ENCODE results near the gene LIX1L.
"Not testable (repeated sequence)": the region's sequence is repeated elsewhere in the genome, so short reads cannot be mapped to it uniquely, and the experiment has no call there.

LIX1L gene

DNA sequence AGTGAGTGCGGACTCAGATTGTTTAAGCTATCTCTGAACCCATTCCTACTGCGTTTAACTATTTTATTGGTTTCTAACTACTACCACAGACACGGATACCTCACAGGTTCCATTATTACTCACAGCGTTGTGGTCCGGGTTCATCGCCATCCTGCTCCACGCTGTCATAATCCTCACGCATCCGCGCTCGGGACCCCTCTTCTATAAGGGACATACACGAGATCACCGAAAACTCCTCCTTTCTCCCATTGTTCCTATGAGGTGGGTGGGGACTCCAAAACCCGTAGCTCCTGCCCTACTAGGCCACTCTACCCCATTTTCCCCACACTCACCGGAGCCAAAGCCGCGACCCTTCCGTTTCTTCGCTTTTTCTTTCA, 31.1 kb downstream of the LIX1L start:
- H3K4me1 ChIP-seq = no peaks in the 10 kb centered on the region

DNA sequence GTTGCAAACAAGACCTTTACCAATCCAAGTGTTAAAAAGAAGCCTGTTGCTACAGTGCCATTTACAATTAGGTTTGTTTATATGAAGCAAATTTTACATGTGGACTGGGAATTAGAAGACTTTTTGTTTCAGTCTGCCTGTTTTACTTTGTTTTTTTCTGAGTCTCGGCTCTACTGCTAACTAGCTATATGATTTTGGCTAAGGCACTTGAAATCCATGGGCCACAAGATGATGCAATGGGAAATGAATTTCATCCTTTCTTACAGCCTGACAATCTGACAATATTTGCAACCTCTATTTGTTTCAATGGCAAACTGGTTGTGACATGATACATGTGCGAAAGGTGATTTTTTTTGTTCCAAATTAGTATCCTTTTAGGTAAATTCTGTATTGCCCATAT, 35.6 kb downstream of the LIX1L start:
- Histone ChIP-seq H3K4me2 (ENCODE audit: low read length) (no peak overlapping the region), H3K4me3 (ENCODE audit: low read depth, low read length) (no peak overlapping the region), H3K4me1 (no peaks in the 10 kb centered on the region), H3K27me3 (ENCODE audit: control insufficient read depth, insufficient read depth, low read length) (no peaks in the 10 kb centered on the region), H2AFZ (no peak overlapping the region), H3K79me2 (no peaks in the 10 kb centered on the region), H3K9ac (no peak overlapping the region), H3K9me3 (ENCODE audit: control insufficient read depth, low read length) (no peaks in the 10 kb centered on the region), H3K36me3 (ENCODE audit: control insufficient read depth, insufficient read depth, low read length) (no peaks in the 10 kb centered on the region), H3K27ac (no peak overlapping the region)
- TF ChIP-seq, protein P1, sequence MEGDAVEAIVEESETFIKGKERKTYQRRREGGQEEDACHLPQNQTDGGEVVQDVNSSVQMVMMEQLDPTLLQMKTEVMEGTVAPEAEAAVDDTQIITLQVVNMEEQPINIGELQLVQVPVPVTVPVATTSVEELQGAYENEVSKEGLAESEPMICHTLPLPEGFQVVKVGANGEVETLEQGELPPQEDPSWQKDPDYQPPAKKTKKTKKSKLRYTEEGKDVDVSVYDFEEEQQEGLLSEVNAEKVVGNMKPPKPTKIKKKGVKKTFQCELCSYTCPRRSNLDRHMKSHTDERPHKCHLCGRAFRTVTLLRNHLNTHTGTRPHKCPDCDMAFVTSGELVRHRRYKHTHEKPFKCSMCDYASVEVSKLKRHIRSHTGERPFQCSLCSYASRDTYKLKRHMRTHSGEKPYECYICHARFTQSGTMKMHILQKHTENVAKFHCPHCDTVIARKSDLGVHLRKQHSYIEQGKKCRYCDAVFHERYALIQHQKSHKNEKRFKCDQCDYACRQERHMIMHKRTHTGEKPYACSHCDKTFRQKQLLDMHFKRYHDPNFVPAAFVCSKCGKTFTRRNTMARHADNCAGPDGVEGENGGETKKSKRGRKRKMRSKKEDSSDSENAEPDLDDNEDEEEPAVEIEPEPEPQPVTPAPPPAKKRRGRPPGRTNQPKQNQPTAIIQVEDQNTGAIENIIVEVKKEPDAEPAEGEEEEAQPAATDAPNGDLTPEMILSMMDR (IDR thresholded peaks at IDR 0.05) = no peak

More for the DNA sequence above, 31.1 kb downstream of the LIX1L start:
- Histone ChIP-seq H3K79me2 (no peaks in the 10 kb centered on the region), H3K9me3 (ENCODE audit: control insufficient read depth, low read length) (no peaks in the 10 kb centered on the region), H3K36me3 (ENCODE audit: control insufficient read depth, insufficient read depth, low read length) (no peaks in the 10 kb centered on the region), H3K4me3 (ENCODE audit: low read depth, low read length) (peak overlapping the region; percentile 96), H3K27me3 (ENCODE audit: control insufficient read depth, insufficient read depth, low read length) (no peaks in the 10 kb centered on the region), H3K9ac (peak overlapping the region; percentile 17), H3K27ac (peak overlapping the region; percentile 99), H3K4me2 (ENCODE audit: low read length) (peak overlapping the region; percentile 87), H2AFZ (peak overlapping the region; percentile 87)
- TF ChIP-seq, protein P1 (IDR thresholded peaks at IDR 0.05) = no peak

DNA sequence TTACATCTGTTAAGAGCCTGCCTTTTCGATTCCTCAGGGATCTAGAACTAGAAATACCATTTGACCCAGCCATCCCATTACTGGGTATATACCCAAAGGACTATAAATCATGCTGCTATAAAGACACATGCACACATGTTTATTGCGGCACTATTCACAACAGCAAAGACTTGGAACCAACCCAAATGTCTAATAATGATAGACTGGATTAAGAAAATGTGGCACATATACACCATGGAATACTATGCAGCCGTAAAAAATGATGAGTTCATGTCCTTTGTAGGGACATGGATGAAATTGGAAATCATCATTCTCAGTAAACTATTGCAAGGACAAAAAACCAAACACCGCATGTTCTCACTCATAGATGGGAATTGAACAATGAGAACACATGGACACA, 37.5 kb downstream of the LIX1L start:
- not testable (repeated sequence) for H2AFZ ChIP-seq; H3K4me2 ChIP-seq (ENCODE audit: low read length); H3K4me1 ChIP-seq; H3K9ac ChIP-seq; H3K79me2 ChIP-seq; H3K27me3 ChIP-seq (ENCODE audit: control insufficient read depth, insufficient read depth, low read length); H3K9me3 ChIP-seq (ENCODE audit: control insufficient read depth, low read length); H3K36me3 ChIP-seq (ENCODE audit: control insufficient read depth, insufficient read depth, low read length); H3K4me3 ChIP-seq (ENCODE audit: low read depth, low read length); H3K27ac ChIP-seq

DNA sequence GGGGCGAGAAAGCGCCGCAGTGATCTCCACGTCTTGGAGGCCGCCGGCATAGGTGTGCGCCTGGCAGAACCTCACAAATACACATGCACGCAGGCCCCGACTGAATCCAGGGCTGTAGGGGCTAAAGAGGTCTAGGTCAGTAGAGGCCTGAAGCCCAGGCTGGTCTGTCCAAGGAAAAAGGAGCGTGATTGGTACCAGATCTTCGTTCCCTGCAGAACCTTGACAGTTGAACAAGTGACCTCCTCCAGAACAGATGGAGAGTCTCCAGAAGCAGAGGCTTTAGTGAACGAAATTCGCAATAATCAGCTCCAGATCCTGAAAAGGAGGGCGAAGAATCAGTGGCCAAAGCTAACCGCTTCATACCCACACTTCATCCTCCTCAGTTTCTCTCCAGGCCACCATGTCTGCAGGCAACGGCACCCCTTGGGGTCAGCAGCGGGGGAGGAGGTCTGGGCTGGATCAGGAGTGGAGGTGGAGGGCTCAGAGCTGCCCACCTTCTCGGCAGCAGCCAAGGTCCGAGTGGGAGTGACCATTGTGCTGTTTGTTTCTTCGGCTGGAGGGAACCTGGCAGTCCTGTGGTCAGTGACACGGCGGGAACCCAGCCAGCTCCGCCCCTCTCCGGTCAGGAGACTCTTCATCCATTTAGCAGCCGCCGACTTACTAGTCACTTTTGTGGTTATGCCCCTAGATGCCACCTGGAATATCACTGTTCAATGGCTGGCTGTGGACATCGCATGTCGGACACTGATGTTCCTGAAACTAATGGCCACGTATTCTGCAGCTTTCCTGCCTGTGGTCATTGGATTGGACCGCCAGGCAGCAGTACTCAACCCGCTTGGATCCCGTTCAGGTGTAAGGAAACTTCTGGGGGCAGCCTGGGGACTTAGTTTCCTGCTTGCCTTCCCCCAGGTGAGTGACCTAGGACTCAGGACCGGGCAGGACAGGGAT, 38.6 kb downstream of the LIX1L start:
- H3K9ac ChIP-seq = peak overlapping the region; percentile 28
- H3K9me3 ChIP-seq (ENCODE audit: control insufficient read depth, low read length) = no peaks in the 10 kb centered on the region
- no peaks in the 10 kb centered on the region for H3K4me1 ChIP-seq
- H3K27me3 ChIP-seq (ENCODE audit: control insufficient read depth, insufficient read depth, low read length) = no peaks in the 10 kb centered on the region
- H3K4me2 ChIP-seq (ENCODE audit: low read length) = peak overlapping the region; percentile 88
- H3K27ac ChIP-seq = peak overlapping the region; percentile 92
- H3K36me3 ChIP-seq (ENCODE audit: control insufficient read depth, insufficient read depth, low read length) = no peaks in the 10 kb centered on the region
- H3K79me2 ChIP-seq = no peaks in the 10 kb centered on the region
- TF ChIP-seq, protein P1 (IDR thresholded peaks at IDR 0.05) = no peak
- H2AFZ ChIP-seq = peak overlapping the region; percentile 87
- H3K4me3 ChIP-seq (ENCODE audit: low read depth, low read length) = peak overlapping the region; percentile 76

DNA sequence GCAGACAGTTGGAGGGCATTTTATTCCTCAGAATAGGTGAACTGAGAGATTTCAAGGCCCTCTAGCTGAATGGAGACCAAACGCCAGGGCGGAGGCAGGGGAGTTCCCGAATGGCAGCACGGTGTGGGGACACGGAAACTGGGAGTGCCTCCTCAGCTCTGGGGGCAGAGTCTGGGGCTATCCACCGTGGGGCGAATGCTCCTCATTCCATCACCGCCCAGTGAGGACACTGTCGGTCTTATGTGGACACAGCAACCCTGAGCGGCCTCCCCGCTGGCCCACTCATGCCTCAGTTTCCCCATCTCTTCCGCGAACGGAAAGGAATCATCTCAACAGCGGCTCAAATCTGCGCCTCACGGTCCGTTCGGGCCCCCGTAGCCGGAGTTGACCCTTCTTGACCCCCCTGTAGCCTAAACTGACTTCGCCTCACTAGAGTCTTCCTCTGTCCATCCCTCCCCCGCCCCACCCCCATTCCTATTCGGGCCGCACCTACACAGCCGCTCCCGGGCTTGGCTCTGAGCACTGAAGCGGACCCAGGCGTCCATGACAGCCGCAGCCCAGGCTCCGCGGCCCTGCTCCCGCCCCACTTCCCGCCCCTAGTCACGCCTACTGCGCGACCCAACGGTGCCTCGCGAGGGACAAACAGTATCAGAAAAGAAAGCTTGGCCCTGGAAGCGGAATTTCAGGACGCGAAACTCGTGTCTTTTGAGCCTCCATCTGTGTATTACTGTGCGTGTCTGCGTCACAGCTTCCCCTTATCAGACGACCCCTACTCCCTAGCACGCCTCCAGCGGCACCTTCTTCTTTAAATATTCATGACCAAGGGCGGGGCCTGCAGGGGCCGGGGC, 39.4 kb downstream of the LIX1L start, which contains the start of gene PEX11B:
TSS of gene PEX11B (minus strand) at position 574 of the 848 bp plus-strand sequence. CDS start at position 545, 29 bp downstream.
- no peaks in the 10 kb centered on the region for H3K79me2 ChIP-seq
- H3K9ac ChIP-seq = peak within 1 kb of the TSS; percentile 63
- TF ChIP-seq, protein P1 (IDR thresholded peaks at IDR 0.05) = no peak
- H2AFZ ChIP-seq = peak within 1 kb of the TSS; percentile 87
- no peaks in the 10 kb centered on the region for H3K36me3 ChIP-seq (ENCODE audit: control insufficient read depth, insufficient read depth, low read length)
- H3K27ac ChIP-seq = peak within 1 kb of the TSS; percentile 92
- no peaks in the 10 kb centered on the region for H3K4me1 ChIP-seq
- peak within 1 kb of the TSS; percentile 76 for H3K4me3 ChIP-seq (ENCODE audit: low read depth, low read length)
- peak within 1 kb of the TSS; percentile 88 for H3K4me2 ChIP-seq (ENCODE audit: low read length)
- H3K9me3 ChIP-seq (ENCODE audit: control insufficient read depth, low read length) = no peaks in the 10 kb centered on the region
- no peaks in the 10 kb centered on the region for H3K27me3 ChIP-seq (ENCODE audit: control insufficient read depth, insufficient read depth, low read length)
